ENCODE measurements around the gene PDE10A. TPM values are rescaled to one million over a fixed set of nuclear protein-coding genes. Genes with fewer than 3 reads are reported as not detected.
A peak's percentile ranks its signal among the peaks of the same experiment; 100 is the strongest.

PDE10A gene
- total RNA-seq, 1 donor from 2014 or later = 5.4 TPM

GRCh38 chr6:165658395-165659058 lies 4.5 kb downstream of the PDE10A start:
- DNase-seq (ENCODE audit: low read depth) (no peak), FAIRE-seq (no peak)
- Histone ChIP-seq H3K4me1 (ENCODE audit: insufficient read depth, low read length) (peaks cover 13% of the 10 kb centered on the region), H2AFZ (ENCODE audit: low read depth, low read length) (no peak overlapping the region), H3K27ac (ENCODE audit: low read depth, low read length) (no peak overlapping the region), H3K79me2 (ENCODE audit: insufficient read depth, low read length) (peaks cover 27% of the 10 kb centered on the region), H3K9me3 (ENCODE audit: insufficient read depth, low read depth, low read length) (no peaks in the 10 kb centered on the region), H3K27me3 (ENCODE audit: insufficient read depth, low read length) (peaks cover 13% of the 10 kb centered on the region), H3K4me3 (ENCODE audit: insufficient read depth, low read depth, low read length) (no peak overlapping the region), H3K36me3 (ENCODE audit: insufficient read depth, low read length) (no peaks in the 10 kb centered on the region), H3K4me2 (ENCODE audit: low read length) (no peak overlapping the region), H4K20me1 (ENCODE audit: insufficient read depth, low read length) (peaks cover 16% of the 10 kb centered on the region), H3K9ac (ENCODE audit: low read length) (no peak overlapping the region)
- TF ChIP-seq EZH2 (IDR thresholded peaks at IDR 0.05; ENCODE audit: insufficient read depth, low read length) (no peak), CTCF (IDR thresholded peaks at IDR 0.05; ENCODE audit: insufficient read depth, low read depth, low read length) (no peak)
- peaks cover 29% of the 10 kb centered on the region for H3K27me3 Mint-ChIP-seq (ENCODE audit: low read depth, unreplicated experiment)
- no peaks in the 10 kb centered on the region for H3K36me3 Mint-ChIP-seq (ENCODE audit: low read depth, unreplicated experiment)
- peaks cover 3% of the 10 kb centered on the region for H3K9me3 Mint-ChIP-seq (ENCODE audit: unreplicated experiment)
- H3K4me3 Mint-ChIP-seq (ENCODE audit: unreplicated experiment) = no peak overlapping the region
- H3K27ac Mint-ChIP-seq (ENCODE audit: unreplicated experiment) = peak overlapping the region; percentile 22
- H3K4me1 Mint-ChIP-seq (ENCODE audit: low read depth, unreplicated experiment) = peaks cover 2% of the 10 kb centered on the region

GRCh38 chr6:165657325-165657680 lies 5.7 kb downstream of the PDE10A start:
- H3K36me3 ChIP-seq (ENCODE audit: insufficient read depth, low read length) = no peaks in the 10 kb centered on the region
- TF ChIP-seq CTCF (IDR thresholded peaks at IDR 0.05; ENCODE audit: insufficient read depth, low read depth, low read length) (no peak), EZH2 (IDR thresholded peaks at IDR 0.05; ENCODE audit: insufficient read depth, low read length) (no peak)
- no peak overlapping the region for H3K4me2 ChIP-seq (ENCODE audit: low read length)
- H3K27ac Mint-ChIP-seq (ENCODE audit: unreplicated experiment) = no peak overlapping the region
- no peak overlapping the region for H2AFZ ChIP-seq (ENCODE audit: low read depth, low read length)
- H3K27ac ChIP-seq (ENCODE audit: low read depth, low read length) = no peak overlapping the region
- H3K27me3 ChIP-seq (ENCODE audit: insufficient read depth, low read length) = peaks cover 11% of the 10 kb centered on the region
- H3K9me3 ChIP-seq (ENCODE audit: insufficient read depth, low read depth, low read length) = no peaks in the 10 kb centered on the region
- no peaks in the 10 kb centered on the region for H3K36me3 Mint-ChIP-seq (ENCODE audit: low read depth, unreplicated experiment)
- peaks cover 2% of the 10 kb centered on the region for H3K4me1 Mint-ChIP-seq (ENCODE audit: low read depth, unreplicated experiment)
- H3K4me1 ChIP-seq (ENCODE audit: insufficient read depth, low read length) = peaks cover 18% of the 10 kb centered on the region
- FAIRE-seq = no peak
- peaks cover 16% of the 10 kb centered on the region for H4K20me1 ChIP-seq (ENCODE audit: insufficient read depth, low read length)
- H3K9me3 Mint-ChIP-seq (ENCODE audit: unreplicated experiment) = peaks cover 3% of the 10 kb centered on the region
- no peak overlapping the region for H3K4me3 Mint-ChIP-seq (ENCODE audit: unreplicated experiment)
- H3K27me3 Mint-ChIP-seq (ENCODE audit: low read depth, unreplicated experiment) = peaks cover 26% of the 10 kb centered on the region
- no peak overlapping the region for H3K4me3 ChIP-seq (ENCODE audit: insufficient read depth, low read depth, low read length)
- no peak overlapping the region for H3K9ac ChIP-seq (ENCODE audit: low read length)
- DNase-seq (ENCODE audit: low read depth) = no peak
- peaks cover 27% of the 10 kb centered on the region for H3K79me2 ChIP-seq (ENCODE audit: insufficient read depth, low read length)

- Histone ChIP-seq H2AFZ (ENCODE audit: low read depth, low read length) (no peak overlapping the region), H3K9me3 (ENCODE audit: insufficient read depth, low read depth, low read length) (no peaks in the 10 kb centered on the region), H3K4me1 (ENCODE audit: insufficient read depth, low read length) (peaks cover 18% of the 10 kb centered on the region), H4K20me1 (ENCODE audit: insufficient read depth, low read length) (peaks cover 16% of the 10 kb centered on the region), H3K79me2 (ENCODE audit: insufficient read depth, low read length) (peaks cover 27% of the 10 kb centered on the region), H3K27ac (ENCODE audit: low read depth, low read length) (no peak overlapping the region), H3K36me3 (ENCODE audit: insufficient read depth, low read length) (no peaks in the 10 kb centered on the region), H3K4me3 (ENCODE audit: insufficient read depth, low read depth, low read length) (no peak overlapping the region), H3K4me2 (ENCODE audit: low read length) (no peak overlapping the region), H3K27me3 (ENCODE audit: insufficient read depth, low read length) (peaks cover 11% of the 10 kb centered on the region), H3K9ac (ENCODE audit: low read length) (no peak overlapping the region)
- no peak for FAIRE-seq
- DNase-seq (ENCODE audit: low read depth) = no peak
- no peak overlapping the region for H3K4me3 Mint-ChIP-seq (ENCODE audit: unreplicated experiment)
- no peaks in the 10 kb centered on the region for H3K36me3 Mint-ChIP-seq (ENCODE audit: low read depth, unreplicated experiment)
- peaks cover 26% of the 10 kb centered on the region for H3K27me3 Mint-ChIP-seq (ENCODE audit: low read depth, unreplicated experiment)
- TF ChIP-seq CTCF (IDR thresholded peaks at IDR 0.05; ENCODE audit: insufficient read depth, low read depth, low read length) (no peak), EZH2 (IDR thresholded peaks at IDR 0.05; ENCODE audit: insufficient read depth, low read length) (no peak)
- H3K9me3 Mint-ChIP-seq (ENCODE audit: unreplicated experiment) = peaks cover 3% of the 10 kb centered on the region
- H3K27ac Mint-ChIP-seq (ENCODE audit: unreplicated experiment) = no peak overlapping the region
- peaks cover 2% of the 10 kb centered on the region for H3K4me1 Mint-ChIP-seq (ENCODE audit: low read depth, unreplicated experiment)
Measured at GRCh38 chr6:165656581-165657324, 6.3 kb downstream of the PDE10A start.
